Measurements from ENCODE around the gene EML6.

EML6 gene

DNA sequence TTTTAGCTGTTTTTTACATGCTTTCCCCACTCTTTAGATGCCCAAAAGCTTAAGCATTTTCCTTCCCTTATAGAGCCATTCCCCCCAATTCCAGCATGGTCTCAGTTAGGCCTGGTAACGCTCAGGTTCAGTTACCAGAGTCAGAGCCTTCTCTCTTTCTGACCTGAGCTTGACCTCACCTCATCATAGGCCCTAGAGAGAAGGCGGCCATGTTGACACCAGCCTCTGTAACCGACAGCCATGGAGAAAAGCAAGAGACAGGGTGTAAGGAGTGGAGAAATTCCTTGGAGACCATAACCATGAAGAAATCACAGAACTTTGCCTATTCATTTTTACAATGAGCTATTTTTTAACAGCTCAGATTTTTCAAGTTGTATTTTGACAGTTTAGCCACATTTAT is 227.3 kb downstream of the EML6 start:
- DNase-seq, result no peak

DNA sequence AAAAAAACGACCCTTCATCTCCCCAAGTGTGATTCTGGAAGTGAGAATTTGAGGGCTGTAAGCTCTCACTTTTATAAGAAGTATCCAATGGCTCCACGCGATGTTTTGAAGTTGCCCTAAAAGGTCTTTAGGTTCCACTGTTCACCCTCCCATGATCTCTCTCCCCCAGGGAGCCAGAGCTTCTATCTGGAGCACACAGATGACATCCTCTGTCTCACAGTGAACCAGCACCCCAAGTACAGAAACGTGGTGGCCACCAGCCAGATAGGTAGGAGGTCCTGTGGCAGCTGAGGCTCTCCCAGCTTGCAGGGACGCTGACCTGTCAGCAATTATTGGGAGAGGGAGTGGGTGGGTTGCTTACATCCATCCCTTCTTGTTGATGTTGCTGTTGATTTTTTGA is 229.0 kb downstream of the EML6 start:
- no peak for DNase-seq

DNA sequence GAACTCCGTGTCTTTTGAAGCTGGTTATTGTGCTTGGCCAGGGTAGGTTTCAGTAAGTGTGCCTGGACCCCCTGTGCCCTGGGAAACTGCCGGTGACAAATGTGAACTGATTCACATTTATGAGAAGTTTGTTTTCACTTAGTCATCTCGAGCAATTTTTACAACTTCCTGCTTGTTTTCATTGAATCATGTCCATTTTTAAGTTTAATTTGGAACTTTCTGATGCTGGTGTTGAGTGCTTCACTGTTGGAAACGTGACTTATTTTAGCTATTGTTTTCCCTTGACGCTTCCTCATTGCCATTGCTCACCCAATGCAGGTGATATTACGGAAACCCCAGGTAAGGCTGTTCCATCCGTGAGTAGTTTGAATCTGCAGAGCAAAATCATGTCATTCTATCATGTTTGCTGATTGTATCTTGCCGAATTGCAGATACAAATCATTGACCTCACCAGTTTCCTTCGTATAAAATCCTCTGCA is 229.6 kb downstream of the EML6 start:
- no peak for DNase-seq

DNA sequence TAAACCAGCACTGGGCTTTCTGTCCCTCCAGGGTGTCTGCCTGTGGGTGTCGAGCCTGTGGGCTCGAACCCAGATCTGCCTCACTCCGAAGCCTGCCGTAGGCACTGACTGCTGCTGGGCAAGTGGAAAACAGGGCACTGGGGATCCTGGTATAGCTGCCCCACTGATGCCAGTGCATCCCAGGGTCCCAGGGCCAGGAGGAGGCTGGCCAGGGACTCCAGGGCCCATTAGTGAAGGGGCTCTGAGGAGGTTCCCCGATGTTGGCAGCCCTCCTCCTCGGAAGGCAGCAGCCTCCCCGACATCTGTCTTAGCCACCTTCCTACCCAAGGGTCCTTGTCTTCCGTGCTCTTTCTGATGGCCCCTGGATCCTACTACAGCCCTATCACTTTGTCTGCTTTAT is 230.7 kb downstream of the EML6 start:
- no peak for DNase-seq

DNA sequence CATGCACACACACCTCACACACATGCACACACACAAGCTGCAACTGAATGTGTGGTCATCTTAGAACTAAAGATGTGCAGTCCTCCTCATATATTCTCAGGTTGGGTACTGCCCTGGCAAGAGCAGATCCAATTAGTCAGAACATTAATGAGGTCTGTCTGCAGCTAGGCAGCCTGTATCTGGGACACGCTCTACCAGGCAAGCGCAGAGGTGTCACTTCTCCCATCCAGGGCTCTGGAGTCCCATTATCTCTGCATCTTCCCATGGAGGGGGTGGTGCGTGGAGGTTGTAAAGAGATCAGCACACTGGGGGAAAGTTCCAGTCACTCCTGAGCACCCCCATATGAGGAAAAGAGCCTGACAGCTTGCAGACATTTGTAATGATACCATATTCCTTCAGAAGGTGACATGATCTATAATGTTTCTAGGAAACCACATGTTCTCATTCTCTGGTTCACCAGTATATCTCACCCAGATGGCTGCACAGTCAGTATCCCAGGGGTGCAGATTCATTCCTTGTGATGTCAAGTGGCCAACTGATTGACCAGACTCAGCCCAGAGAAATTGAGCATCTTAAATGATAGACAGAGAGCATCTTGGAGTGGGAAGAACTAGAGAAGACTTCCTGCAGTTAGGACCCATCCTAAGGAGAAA is 231.4 kb downstream of the EML6 start:
- DNase-seq, result no peak

DNA sequence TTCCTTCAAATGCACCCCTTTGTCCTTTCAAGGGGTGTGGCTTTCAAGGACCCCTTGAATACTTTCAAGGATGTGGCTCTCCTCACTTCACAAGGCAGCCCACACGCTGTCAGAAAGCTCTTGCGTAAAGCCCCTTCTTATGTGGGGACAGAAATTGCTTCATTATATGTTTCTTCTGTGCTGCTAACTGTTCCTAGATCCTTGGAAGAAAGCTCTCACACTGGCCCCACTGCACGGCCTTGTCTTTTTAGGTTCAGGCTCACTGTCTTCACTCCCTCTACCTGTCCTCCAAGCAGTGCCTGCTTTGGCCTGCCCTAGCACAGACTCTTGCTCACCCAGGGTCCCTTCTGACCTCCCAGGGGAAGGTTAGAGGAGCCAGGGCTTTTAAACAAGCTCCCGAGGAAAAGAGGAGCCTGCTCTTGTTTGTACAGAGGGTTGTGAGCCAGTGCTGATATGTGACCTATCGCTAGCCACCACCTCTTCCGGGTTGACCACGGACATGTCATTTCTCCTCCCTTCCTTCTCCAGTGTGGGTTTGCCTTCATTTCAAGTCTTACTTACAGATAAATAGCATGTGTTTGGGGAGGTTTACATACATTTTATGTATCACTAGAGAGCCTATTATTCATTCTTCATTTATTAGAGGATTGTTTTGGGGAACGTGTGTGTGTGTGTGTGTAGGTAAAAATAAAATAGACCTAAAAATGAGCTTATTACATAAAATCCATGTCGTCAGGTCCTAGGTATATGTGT is 232.1 kb downstream of the EML6 start:
- no peak for DNase-seq

DNA sequence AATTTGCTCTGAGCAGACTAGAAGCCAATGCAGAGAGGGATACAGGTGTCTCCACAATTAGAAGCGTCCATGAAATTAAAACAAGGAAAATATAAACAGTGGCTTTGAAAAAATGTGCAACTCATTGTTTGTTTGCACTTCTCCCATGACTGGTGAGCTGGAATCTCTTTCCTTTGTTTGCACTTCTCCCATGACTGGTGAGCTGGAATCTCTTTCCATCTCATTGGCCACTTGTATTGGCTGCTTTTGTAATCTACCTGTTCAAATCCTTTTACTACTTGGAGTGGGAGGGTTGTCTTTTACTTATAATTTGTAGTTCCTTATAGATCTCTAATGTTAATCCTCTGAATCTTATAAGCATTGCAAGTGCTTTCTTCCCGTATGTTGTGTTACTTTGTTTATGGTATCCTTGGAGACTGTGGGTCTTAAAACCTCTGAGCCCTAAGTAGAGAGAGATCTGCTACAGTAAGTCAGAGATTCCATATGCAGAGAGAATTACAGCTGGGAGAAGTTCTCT is 232.7 kb downstream of the EML6 start:
- no peak for DNase-seq

DNA sequence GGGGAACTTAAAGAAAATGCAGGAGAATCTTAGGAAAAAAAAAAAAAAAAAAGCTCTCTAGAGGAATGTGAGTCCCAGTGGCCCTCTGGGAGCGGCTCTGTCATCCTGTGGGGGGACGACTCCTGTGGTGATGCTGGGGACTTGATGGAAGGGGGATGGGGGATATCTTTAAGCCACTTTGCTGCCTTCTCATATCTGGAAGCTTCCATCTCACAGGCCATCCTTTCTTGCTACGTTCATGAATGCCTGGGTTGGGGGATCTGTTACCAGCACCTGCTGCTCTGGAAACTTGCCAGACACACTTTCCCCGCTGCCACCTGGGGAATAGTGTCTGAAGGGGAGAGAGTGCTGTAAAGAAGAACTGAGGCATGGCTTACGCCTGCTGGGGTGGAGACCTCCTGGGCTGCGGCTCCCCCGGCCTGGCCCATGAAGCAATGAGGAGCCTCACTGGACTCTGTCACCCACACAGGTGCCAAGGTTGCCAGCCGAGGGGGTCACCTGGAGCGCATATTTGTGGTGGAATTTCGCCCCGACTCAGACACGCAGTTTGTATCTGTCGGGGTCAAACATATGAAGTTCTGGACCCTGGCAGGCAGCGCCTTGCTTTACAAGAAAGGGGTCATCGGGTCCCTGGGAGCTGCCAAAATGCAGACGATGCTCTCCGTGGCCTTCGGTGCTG is 234.0 kb downstream of the EML6 start:
- DNase-seq, result no peak

DNA sequence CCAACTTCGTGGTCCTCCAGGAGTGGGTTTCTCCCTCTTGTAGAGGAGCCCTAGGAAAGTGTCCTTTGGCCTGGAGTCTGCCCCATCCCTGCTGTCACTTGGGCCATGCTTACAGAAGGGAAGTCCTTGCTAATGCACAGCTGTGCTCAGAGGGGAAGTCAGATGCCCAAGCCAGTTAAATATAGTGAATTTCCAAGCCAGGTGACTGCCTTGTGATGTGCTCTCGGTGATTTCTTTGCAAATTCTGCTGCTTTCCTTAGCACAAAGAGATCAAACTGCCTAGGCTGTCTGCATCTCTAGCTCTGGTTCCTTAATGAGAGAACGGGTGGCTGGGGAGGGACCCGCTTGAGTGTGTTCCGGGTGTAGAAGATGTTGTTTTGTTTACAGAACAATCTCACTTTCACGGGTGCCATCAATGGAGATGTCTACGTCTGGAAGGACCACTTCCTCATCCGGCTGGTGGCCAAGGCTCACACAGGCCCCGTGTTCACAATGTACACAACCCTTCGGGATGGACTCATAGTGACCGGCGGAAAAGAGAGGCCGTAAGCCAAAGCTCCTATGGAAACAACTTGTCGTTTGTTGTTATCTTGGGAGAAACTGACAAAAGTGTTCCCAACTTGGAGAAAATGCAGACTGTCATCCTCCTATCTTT is 235.4 kb downstream of the EML6 start:
- no peak for DNase-seq

DNA sequence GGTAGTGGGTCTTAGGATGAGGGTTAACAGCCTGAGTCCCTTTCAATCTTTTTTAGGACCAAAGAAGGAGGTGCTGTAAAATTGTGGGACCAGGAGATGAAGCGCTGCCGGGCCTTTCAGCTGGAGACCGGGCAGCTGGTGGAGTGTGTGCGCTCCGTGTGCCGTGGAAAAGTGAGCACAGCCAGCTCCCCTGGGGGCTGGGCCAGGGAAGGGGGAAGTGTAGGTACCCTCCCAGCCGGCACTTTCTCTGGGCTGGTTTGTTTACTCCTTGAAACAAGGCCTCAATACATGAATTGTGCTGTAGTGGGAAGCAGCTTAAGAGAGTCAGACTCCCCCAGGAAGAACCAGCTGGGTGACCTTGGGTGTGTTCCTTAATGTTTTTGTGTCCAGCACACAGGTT is 236.7 kb downstream of the EML6 start:
- DNase-seq, result no peak

DNA sequence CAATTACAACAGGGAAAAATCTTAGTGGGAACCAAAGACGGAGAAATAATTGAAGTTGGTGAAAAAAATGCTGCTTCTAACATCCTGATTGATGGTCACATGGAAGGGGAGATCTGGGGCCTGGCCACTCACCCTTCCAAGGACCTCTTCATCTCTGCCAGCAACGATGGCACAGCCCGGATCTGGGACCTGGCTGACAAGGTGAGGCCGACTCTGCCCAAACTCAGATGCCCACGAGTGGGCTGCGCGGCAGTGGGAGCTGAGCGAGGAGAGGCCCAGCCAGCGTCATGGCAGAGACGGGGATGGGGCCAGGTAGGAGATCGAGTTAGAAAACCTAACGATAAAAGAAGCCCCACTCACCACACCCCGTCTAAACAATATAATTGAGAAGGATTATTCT is 239.0 kb downstream of the EML6 start:
- no peak for DNase-seq

DNA sequence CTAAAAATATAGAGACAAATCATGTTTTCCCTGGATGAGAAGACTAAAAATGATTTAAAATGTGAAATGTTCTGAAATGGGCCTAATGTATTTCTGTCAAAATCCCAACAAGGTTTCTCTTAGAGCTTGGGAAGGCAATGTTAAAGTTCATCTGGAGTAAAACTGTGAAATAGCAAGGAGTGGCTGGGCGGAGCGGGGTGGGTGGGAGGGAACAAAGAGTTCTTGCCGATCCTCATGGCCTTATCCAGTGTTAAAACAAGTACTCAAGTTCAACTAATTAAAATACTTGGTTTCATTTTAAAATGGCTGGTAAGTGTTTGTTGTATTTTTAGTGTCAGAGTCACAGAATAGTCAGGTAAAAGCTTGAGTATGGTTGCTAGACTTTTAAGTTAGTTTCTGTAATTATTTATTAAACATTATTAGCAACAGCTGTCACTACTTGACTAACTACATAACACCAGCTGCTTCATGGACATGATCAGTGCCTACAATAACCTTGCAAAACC is 239.5 kb downstream of the EML6 start:
- no peak for DNase-seq

DNA sequence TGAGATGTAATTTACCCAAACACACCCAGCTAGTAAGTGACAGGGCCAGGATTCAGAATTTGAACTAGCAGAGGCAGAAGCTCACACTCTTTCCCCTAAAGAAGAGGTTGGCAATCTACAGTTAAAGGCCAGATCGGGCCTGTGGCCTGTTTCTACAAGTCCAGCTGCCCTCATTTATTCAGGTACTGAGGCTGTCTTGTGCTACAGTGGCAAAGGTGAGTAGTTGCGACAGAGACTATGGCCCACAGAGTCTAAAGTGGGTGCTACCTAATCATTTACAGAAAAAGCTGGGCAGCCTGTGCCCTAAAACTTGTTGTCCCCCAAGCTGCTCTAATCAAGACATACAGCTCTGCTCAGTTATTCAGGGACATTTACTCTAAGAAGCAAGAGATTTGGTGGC is 240.0 kb downstream of the EML6 start:
- no peak for DNase-seq

DNA sequence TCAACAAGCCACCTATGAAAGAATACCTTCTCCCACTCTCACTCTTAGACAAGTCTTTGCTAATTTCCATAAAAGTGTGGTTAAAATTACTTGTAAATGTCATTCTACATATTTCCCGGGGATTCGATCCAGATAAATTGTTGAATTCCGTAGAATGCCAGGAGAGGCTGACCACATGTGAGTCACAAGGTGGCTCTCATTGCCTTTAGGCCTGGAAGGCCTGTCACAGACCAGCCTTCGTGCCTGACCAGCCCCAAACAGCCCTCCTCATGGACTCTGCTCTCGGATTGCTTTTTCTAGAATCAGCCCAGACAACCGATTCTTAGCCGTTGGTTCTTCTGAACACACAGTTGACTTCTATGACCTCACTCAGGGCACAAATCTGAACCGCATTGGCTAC is 240.8 kb downstream of the EML6 start:
- DNase-seq, result no peak

DNA sequence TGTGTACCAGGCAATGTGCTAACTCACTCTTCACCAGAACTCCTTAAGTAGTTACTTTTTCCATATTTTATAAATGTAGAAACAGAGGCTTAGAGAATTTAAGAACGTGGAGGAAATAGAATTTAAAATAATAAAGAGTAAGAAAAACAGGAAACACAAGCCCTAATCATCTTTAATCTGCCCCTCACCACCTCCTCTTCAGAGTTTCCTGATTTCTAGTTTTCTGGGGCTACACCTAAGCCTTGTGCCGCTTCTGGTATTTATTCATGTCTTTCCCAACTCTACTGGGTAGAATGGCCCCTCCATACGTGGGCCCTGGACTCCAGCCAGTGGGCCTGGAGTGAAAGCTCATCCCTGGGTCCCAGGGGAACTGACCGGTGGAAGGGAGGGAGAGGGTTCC is 241.4 kb downstream of the EML6 start:
- DNase-seq, result no peak

DNA sequence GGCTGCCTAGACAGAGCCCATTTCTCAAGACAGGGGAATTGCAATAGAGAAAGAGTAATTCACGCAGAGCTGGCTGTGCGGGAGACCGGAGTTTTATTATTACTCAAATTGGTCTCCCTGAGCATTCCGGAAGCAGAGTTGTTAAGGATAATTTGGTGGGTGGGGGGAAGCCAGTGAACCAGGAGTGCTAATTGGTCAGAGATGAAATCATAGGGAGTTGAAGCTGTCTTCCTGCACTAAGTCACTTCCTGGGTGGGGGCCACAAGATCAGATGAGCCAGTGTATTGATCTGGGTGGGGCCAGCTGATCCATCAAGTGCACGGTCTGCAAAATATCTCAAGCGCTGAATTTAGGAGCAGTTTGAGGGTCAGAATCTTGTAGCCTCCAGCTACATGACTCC is 242.0 kb downstream of the EML6 start:
- DNase-seq, result no peak

DNA sequence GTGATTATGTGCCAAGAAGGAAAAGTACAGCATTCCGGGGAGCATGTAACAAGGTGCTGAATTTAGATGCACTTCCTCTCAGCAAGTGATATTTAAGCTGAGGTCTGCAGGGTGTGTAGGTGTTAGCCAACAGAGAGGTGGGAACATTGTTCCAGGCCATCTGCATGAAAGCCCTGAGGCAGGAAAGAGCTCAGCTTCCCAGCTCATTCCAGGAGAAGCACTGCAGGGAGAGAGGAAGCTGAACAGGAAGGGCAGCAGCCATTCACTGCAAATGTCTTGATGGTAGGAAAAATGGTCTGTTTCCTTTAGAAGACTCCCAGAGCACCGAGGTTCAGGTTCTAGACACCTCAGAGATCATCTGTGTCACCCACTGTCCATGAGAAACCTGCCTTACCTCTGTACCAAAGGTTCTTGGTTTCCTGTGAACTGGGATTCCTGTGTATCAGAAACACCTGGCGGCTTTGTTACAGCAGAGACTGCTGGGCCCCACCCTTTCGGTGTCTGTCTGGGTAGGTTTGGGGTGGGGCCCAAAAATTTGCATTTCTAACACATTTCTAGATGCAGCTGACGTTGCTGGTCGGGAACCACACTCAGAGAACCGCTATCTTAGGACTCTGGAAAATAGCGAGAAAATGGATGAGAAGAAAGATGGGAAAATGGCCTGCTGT is 242.8 kb downstream of the EML6 start:
- DNase-seq, result no peak

DNA sequence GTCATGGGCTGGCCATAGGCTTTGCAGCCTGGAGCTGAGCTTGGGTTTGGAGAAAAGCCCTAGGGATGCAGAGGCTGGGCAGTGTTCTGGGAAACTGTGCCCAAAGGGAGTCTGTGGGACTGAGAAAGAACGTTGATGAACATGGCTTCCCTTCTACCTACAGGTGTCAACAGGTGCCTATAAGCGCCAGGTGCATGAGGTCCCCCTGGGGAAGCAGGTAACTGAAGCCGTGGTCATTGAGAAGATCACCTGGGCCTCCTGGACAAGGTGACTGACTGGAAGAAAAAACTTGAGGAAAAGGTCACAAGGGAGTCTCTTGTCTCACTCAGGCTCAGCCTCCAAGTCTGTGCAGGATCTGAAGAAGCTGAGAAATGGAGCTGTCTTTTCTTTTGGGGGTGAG is 243.4 kb downstream of the EML6 start:
- no peak for DNase-seq

DNA sequence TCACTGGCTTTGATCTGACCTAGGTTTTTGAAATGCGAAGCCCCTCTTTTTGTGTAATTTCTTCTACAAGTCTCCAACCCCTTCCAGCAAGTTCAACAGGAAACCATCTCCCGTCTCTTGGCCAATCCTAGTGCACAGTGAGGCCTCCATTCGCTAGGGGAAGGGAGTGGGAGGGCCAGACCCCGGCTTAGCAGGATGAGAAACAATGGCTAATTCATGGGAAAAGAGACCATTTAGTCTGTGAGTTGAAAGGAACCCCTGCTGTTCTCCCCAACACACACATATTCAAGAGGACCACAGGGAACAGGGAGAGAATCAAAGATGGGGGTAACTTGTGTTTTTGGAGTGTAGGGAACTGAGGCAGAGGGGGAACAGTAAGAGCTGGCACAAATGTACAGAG is 243.8 kb downstream of the EML6 start:
- DNase-seq, result no peak

DNA sequence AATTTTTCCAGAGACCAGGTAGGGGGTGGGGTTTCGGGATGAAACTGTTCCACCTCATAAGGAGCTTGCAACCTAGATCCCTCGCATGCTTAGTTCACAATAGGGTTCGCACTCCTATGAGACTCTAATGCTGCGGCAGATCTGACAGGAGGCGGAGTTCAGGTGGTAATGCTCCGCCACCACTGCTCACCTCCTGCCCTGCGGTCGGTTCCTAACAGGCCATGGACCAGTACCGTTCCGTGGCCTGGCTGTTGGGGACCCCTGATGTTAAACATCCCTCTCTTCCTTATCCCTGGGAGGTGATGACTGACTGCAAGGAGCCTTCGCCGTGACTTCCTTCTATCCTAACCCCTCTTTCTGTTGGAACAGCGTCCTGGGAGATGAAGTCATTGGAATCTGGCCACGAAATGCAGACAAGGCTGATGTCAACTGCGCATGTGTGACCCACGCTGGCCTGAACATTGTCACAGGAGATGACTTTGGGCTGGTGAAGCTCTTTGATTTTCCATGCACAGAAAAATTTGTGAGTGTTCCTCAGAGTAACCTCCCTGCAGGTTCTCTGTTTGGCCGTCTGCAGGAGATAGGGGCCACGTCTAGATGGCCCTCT is 244.4 kb downstream of the EML6 start:
- no peak for DNase-seq

DNA sequence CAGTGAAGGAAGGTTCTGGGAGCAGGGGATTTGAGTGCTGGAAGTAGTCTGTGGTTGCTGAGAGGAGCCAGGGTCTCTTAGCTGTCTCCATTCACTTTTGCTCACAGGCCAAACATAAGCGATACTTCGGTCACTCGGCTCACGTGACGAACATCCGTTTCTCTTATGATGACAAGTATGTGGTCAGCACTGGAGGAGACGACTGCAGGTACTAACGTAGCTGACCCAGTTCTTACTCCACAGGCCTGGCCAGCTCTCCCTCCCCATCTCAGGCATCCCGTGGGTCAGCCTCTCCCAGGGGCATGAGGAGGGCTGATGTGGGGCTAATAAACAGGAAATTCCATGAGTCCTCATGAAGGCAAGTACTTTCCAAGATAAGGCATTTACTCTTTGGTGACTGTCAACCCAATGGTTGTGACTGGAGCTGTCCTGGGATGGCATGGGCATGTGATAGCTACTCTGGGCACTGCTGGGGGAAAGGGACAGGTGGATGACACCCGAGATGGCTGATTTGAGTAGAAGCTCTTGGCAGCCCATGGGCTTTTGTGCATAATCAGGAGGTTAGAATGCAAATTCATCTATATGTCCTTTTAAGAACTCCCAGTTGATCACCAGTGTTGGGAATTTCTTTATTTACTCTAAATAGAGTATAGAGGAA is 245.2 kb downstream of the EML6 start:
- DNase-seq, result no peak
